Nephron (organoid): Measurements from ENCODE around the gene CASP9.
"Not testable (repeated sequence)": the region's sequence is repeated elsewhere in the genome, so short reads cannot be mapped to it uniquely, and the experiment has no call there.

Experiments used
- H3K27ac Mint-ChIP-seq, 3 experiments: 2 replicates each; pipeline ENCODE4 v1.8.0; 2020; ENCODE audit warnings: mixed read lengths in 3 of 3, mild to moderate bottlenecking in 2 of 3, moderate library complexity in 1 of 3
- H3K27me3 Mint-ChIP-seq: 2 replicates; pipeline ENCODE4 v1.8.0; 2021; ENCODE audit warnings: low read depth, mild to moderate bottlenecking, moderate library complexity, mixed read lengths
- H3K36me3 Mint-ChIP-seq: 2 replicates; pipeline ENCODE4 v1.8.0; 2020; ENCODE audit warnings: low read depth, mixed read lengths
- H3K4me1 Mint-ChIP-seq: 2 replicates; pipeline ENCODE4 v1.8.0; 2020; ENCODE audit warnings: mixed read lengths
- H3K4me3 Mint-ChIP-seq, 3 experiments: 2 replicates each; pipeline ENCODE4 v1.8.0; 2020; ENCODE audit warnings: mild to moderate bottlenecking in 3 of 3, mixed read lengths in 3 of 3, moderate library complexity in 2 of 3
- H3K9me3 Mint-ChIP-seq: 2 replicates; pipeline ENCODE4 v1.8.0; 2020; ENCODE audit warnings: mixed read lengths
- TF ChIP-seq, protein P1 (sequence below), 3 experiments: fragments of 200-600 bp; sonication (generic); IDR thresholded peaks; one replicate each; pipeline ENCODE4 v1.5.0; 2021; ENCODE audit warnings: antibody characterized with exemption in 3 of 3; ENCODE audit not compliant: unreplicated experiment in 3 of 3

The CASP9 gene

GRCh38 chr1:15489052-15489736, 34.8 kb downstream of the CASP9 start:
- Mint-ChIP-seq H3K27ac (peak overlapping the region in 2 of 3 experiments; percentile 13 to 55), H3K27me3 (no peaks in the 10 kb centered on the region), H3K4me3 (peak overlapping the region in 1 of 3 experiments; percentile 34), H3K4me1 (peaks cover 12% of the 10 kb centered on the region), H3K9me3 (peaks cover 3% of the 10 kb centered on the region), H3K36me3 (peaks cover 66% of the 10 kb centered on the region)
- TF ChIP-seq, protein P1, sequence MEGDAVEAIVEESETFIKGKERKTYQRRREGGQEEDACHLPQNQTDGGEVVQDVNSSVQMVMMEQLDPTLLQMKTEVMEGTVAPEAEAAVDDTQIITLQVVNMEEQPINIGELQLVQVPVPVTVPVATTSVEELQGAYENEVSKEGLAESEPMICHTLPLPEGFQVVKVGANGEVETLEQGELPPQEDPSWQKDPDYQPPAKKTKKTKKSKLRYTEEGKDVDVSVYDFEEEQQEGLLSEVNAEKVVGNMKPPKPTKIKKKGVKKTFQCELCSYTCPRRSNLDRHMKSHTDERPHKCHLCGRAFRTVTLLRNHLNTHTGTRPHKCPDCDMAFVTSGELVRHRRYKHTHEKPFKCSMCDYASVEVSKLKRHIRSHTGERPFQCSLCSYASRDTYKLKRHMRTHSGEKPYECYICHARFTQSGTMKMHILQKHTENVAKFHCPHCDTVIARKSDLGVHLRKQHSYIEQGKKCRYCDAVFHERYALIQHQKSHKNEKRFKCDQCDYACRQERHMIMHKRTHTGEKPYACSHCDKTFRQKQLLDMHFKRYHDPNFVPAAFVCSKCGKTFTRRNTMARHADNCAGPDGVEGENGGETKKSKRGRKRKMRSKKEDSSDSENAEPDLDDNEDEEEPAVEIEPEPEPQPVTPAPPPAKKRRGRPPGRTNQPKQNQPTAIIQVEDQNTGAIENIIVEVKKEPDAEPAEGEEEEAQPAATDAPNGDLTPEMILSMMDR (IDR thresholded peaks at IDR 0.05; ENCODE audit: unreplicated experiment in 3 of 3): no peak

DNA sequence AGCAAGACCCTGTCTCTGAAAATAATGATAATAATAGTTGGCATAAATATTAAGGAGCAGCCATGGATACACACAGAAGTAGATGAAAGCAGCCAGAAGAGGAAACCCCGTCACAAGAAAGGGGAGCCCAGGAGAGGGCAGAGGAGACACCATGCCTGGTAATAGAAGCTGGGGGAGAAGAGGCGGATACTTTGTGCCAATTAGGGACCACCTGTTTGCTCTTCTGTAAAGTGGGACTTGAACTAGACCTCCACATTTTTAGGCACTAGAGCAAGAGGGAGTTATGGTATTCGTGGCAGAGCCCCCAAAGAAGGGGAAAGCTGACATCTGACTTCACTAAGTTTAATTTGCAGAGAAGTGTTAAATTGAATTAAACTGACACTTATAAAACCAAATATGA, 35.6 kb downstream of the CASP9 start:
- no peaks in the 10 kb centered on the region for H3K27me3 Mint-ChIP-seq
- H3K4me1 Mint-ChIP-seq: peaks cover 12% of the 10 kb centered on the region
- H3K36me3 Mint-ChIP-seq: peaks cover 61% of the 10 kb centered on the region
- H3K27ac Mint-ChIP-seq: no peak overlapping the region
- peaks cover 3% of the 10 kb centered on the region for H3K9me3 Mint-ChIP-seq
- H3K4me3 Mint-ChIP-seq: no peak overlapping the region
- TF ChIP-seq, protein P1 (IDR thresholded peaks at IDR 0.05; ENCODE audit: unreplicated experiment in 3 of 3): no peak

DNA sequence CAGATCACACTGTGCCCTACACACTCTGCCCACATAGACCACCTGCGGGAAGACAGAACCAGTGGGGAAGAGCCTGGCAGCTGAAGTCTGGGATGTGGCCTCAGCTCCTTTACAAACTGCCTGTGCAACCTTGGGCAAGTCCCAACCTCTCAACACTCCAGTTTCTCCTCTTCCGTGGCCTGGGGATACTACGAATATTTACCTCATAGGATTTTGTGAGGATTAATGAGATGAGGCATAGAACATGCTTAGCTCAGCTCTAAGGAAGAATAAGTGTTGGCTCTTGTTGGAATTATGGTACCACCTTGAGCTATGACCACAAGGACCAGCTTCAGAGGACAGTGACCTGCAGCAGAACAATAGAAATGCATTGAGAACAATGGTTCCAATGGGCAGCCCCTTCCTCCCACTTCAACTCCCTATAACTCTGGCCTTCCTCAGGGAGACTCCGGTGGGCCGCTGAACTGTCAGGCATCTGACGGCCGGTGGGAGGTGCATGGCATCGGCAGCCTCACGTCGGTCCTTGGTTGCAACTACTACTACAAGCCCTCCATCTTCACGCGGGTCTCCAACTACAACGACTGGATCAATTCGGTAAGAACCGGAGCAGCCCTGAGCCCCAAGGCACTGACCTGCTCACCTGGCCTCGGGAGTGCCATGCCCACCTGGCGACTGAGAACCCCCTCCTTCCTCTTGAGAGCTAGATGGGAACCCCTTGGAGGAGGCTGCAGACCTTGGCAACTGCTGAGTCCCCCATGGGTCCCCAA, 37.0 kb downstream of the CASP9 start:
- not testable (repeated sequence) for H3K27me3 Mint-ChIP-seq, H3K27ac Mint-ChIP-seq, H3K4me3 Mint-ChIP-seq, H3K9me3 Mint-ChIP-seq
- Mint-ChIP-seq H3K4me1 (peaks cover 12% of the 10 kb centered on the region), H3K36me3 (peaks cover 52% of the 10 kb centered on the region)

- Mint-ChIP-seq H3K36me3 (peaks cover 44% of the 10 kb centered on the region), H3K9me3 (peaks cover 3% of the 10 kb centered on the region), H3K4me1 (peaks cover 12% of the 10 kb centered on the region), H3K4me3 (no peak overlapping the region), H3K27me3 (no peaks in the 10 kb centered on the region), H3K27ac (no peak overlapping the region)
- TF ChIP-seq, protein P1 (IDR thresholded peaks at IDR 0.05; ENCODE audit: unreplicated experiment in 3 of 3): no peak
Measured at GRCh38 chr1:15485636-15486035, 38.4 kb downstream of the CASP9 start.

DNA sequence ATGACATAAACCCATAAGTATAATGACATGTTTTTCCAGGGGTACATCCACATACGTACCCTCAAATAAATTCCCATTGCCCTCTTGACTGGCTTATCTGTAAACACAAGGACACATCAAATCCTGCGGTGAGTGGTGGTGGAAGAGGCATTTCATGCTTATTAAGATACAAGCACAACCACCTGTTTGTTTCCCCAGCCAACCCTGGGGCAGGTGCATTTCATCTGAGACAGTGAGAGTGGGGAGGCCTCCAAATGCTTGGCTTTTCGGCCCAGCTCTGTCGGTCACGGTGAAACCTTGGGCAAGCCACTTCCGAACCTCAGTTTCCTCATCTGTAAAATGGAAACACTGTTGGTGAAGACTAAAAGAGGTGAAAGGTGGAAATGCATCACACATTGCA, 39.6 kb downstream of the CASP9 start:
- Mint-ChIP-seq H3K36me3 (peaks cover 32% of the 10 kb centered on the region), H3K4me1 (peaks cover 10% of the 10 kb centered on the region)
- H3K27me3 Mint-ChIP-seq, H3K4me3 Mint-ChIP-seq, H3K27ac Mint-ChIP-seq, H3K9me3 Mint-ChIP-seq: not testable (repeated sequence)

DNA sequence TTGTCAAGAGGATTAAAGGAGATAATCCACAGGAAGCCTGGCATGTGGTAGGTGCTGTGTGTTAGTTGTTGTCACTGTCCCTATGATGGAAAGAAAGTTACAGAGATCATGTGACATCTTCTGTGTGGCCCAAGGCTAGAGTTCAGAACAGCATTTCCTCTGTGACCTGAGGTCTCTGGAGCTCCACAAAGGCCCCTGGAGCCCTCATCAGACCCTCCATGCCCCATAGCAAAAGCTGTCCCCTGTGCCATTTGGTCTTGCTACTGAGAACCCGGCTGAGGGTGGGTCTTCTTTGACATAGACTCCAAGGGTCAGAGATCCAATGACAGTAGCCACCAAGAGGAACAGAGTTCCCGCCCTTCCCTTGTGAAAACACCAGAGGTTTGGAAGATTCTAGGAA, 40.0 kb downstream of the CASP9 start:
- H3K36me3 Mint-ChIP-seq: peaks cover 27% of the 10 kb centered on the region
- no peaks in the 10 kb centered on the region for H3K27me3 Mint-ChIP-seq
- TF ChIP-seq, protein P1 (IDR thresholded peaks at IDR 0.05; ENCODE audit: unreplicated experiment in 3 of 3): no peak
- no peak overlapping the region for H3K27ac Mint-ChIP-seq
- peaks cover 3% of the 10 kb centered on the region for H3K9me3 Mint-ChIP-seq
- H3K4me1 Mint-ChIP-seq: peaks cover 6% of the 10 kb centered on the region
- H3K4me3 Mint-ChIP-seq: no peak overlapping the region

DNA sequence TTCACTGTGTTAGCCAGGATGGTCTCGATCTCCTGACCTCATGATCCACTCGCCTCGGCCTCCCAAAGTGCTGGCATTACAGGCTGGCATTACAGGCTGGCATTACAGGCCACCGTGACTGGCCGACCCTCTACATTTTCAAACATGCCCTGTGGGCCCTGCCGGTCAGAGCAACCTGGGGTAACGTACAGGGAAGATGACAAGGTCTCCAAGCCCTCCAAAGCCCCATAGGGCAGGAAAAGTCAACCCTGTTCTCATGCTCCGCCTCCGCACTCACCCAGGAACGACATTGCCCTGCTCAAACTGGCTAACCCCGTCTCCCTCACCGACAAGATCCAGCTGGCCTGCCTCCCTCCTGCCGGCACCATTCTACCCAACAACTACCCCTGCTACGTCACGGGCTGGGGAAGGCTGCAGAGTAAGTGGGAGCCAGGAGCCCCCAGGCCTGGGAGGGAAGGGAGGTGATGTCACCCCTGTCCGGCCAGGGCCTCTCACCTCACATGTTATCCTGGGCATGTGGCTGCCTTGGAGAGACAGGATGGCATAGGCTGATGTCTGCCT, 41.0 kb downstream of the CASP9 start:
- H3K27me3 Mint-ChIP-seq, H3K9me3 Mint-ChIP-seq, H3K4me1 Mint-ChIP-seq, H3K27ac Mint-ChIP-seq, H3K4me3 Mint-ChIP-seq: not testable (repeated sequence)
- H3K36me3 Mint-ChIP-seq: peaks cover 27% of the 10 kb centered on the region

GRCh38 chr1:15482455-15482854, 41.6 kb downstream of the CASP9 start:
- not testable (repeated sequence) for H3K9me3 Mint-ChIP-seq, H3K27ac Mint-ChIP-seq, H3K27me3 Mint-ChIP-seq, H3K4me3 Mint-ChIP-seq, H3K4me1 Mint-ChIP-seq
- H3K36me3 Mint-ChIP-seq: peaks cover 27% of the 10 kb centered on the region
